PC-3 (cell line): ENCODE measurements around the gene BICDL2. TPM values are rescaled to one million over a fixed set of nuclear protein-coding genes. Genes with fewer than 3 reads are reported as not detected.

Experiments
- ATAC-seq: fragments of 200-7000 bp; cut with Tn5 transposase; 2 replicates; pipeline ENCODE4 v1.9.1; 2020; ENCODE audit warnings: mild to moderate bottlenecking, moderate library complexity
- BruUV-seq: library from RNA; stranded (reverse); fragments of 400-500 nt; replicated peaks from 2 replicates; lab custom pipeline; 2021; lab: Mats Ljungman, UMichigan
- CTCF ChIA-PET: fragments of 300-600 bp; sonication (Branson Sonifier 250); formaldehyde crosslinking; loops from one replicate; lab custom pipeline; 2022; ENCODE audit warnings: antibody characterized with exemption; lab: Charles Lee
- POLR2A ChIA-PET: fragments of 300-600 bp; sonication (Branson Sonifier 250); formaldehyde crosslinking; loops from one replicate; lab custom pipeline; 2022; ENCODE audit warnings: antibody characterized with exemption; ENCODE audit not compliant: unreplicated experiment; lab: Charles Lee
- DNase-seq: peaks from one replicate; pipeline ENCODE4 v3.0.0-alpha.2; 2015
- H2AFZ ChIP-seq: fragments of 300-600 bp; sonication (generic); 2 replicates; pipeline ENCODE4 v1.6.0; 2016; ENCODE audit warnings: antibody characterized with exemption, low read length
- H3F3A ChIP-seq: fragments of 300-600 bp; sonication (generic); one replicate; pipeline ENCODE4 v1.6.0; 2017; ENCODE audit warnings: antibody characterized with exemption, low read length, control low read depth, mild to moderate bottlenecking; ENCODE audit not compliant: unreplicated experiment
- H3K27ac ChIP-seq: fragments of 300-600 bp; sonication (generic); 2 replicates; pipeline ENCODE4 v1.5.1; 2016; ENCODE audit warnings: mild to moderate bottlenecking, low read length
- H3K27me3 ChIP-seq: fragments of 300-600 bp; sonication (generic); 2 replicates; pipeline ENCODE4 v1.6.1; 2016; ENCODE audit warnings: low read length, mixed read lengths
- H3K36me3 ChIP-seq: fragments of 300-600 bp; sonication (generic); 2 replicates; pipeline ENCODE4 v1.6.1; 2016; ENCODE audit warnings: low read depth, mixed run types, low read length, mixed read lengths
- H3K4me1 ChIP-seq: fragments of 300-600 bp; sonication (generic); 2 replicates; pipeline ENCODE4 v1.5.1; 2016; ENCODE audit warnings: low read length; ENCODE audit not compliant: insufficient read depth
- H3K4me2 ChIP-seq: fragments of 300-600 bp; sonication (generic); 2 replicates; pipeline ENCODE4 v1.6.0; 2016; ENCODE audit warnings: low read length
- H3K4me3 ChIP-seq: fragments of 300-600 bp; sonication (generic); 2 replicates; pipeline ENCODE4 v1.5.1; 2016; ENCODE audit warnings: mild to moderate bottlenecking, low read length, mixed read lengths
- H3K79me2 ChIP-seq: fragments of 300-600 bp; sonication (generic); 2 replicates; pipeline ENCODE4 v1.6.1; 2017; ENCODE audit warnings: low read length, mixed read lengths
- H3K9ac ChIP-seq: fragments of 300-600 bp; sonication (generic); 2 replicates; pipeline ENCODE4 v1.6.0; 2016; ENCODE audit warnings: mild to moderate bottlenecking, low read length
- H3K9me2 ChIP-seq: fragments of 300-600 bp; sonication (generic); replicated peaks from 2 replicates; pipeline ENCODE4 v1.6.1; 2016; ENCODE audit warnings: mixed run types, low read length, mixed read lengths
- H3K9me3 ChIP-seq: fragments of 300-600 bp; sonication (generic); 2 replicates; pipeline ENCODE4 v1.6.1; 2016; ENCODE audit warnings: low read length, mixed read lengths
- H4K20me1 ChIP-seq: fragments of 300-600 bp; sonication (generic); 2 replicates; pipeline ENCODE4 v1.6.1; 2016; ENCODE audit warnings: low read length, mixed read lengths
- CTCF ChIP-seq: fragments of 300-600 bp; sonication (generic); conservative IDR thresholded peaks from 2 replicates; pipeline ENCODE4 v1.5.1; 2017; ENCODE audit warnings: antibody characterized with exemption, low read depth, mild to moderate bottlenecking, low read length
- EZH2 ChIP-seq: fragments of 300-600 bp; sonication (generic); IDR thresholded peaks from one replicate; pipeline ENCODE4 v1.6.1; 2017; ENCODE audit warnings: antibody characterized with exemption, mild to moderate bottlenecking, low read length; ENCODE audit not compliant: unreplicated experiment
- EZH2phosphoT487 ChIP-seq: fragments of 300-600 bp; sonication (generic); IDR thresholded peaks from 2 replicates; pipeline ENCODE4 v1.6.1; 2018; ENCODE audit warnings: mild to moderate bottlenecking, antibody characterized with exemption, low read length, borderline replicate concordance
- intact Hi-C: fragments of 100-400 bp; cut with micrococcal nuclease; formaldehyde crosslinking; loops from 2 replicates; pipeline ENCODE4 v1.9.0; 2023
- total RNA-seq: library from RNA; depleted of rRNA; stranded (reverse); fragments of >200 nt; gene quantifications from 2 replicates; pipeline ENCODE4 v1.2.3, GENCODE V29; 2014

Gene BICDL2
- total RNA-seq, 1 experiment from 2014 or later = 16.3 TPM

GRCh38 chr16:3004319-3004718 lies 32.4 kb downstream of the BICDL2 start:
- Histone ChIP-seq H3K27ac (no peak overlapping the region), H3K27me3 (no peaks in the 10 kb centered on the region), H3K36me3 (no peaks in the 10 kb centered on the region), H3K79me2 (0 out of 2 replicates have a peak, but pooled peaks cover 3% of the 10 kb centered on the region), H3K9ac (no peak overlapping the region), H3K9me3 (no peaks in the 10 kb centered on the region), H4K20me1 (no peaks in the 10 kb centered on the region), H3K4me1 (peaks cover 14% of the 10 kb centered on the region), H3K9me2 (no peaks in the 10 kb centered on the region), H3K4me3 (no peak overlapping the region), H3F3A (no peaks in the 10 kb centered on the region), H2AFZ (no peak overlapping the region), H3K4me2 (no peak overlapping the region)
- intact Hi-C loops = loop anchor here (2.0 kb wide), 1 partner anchor 24 kb away; no protein-coding TSS in a partner anchor
- ATAC-seq (peak; percentile 35), DNase-seq (no peak)
- CTCF ChIA-PET = interaction anchor here (0.9 to 1.5 kb wide), 2 partner anchors 24 to 28 kb away, joined by 3 to 14 read pairs; no protein-coding TSS in a partner anchor
- BruUV-seq = no TSS peak
- POLR2A ChIA-PET = interaction anchor here (0.6 to 1.2 kb wide), 2 partner anchors 16 to 1042 kb away, joined by 3 to 5 read pairs; partner anchors contain the start of gene TNFRSF12A
- TF ChIP-seq EZH2phosphoT487 = no peak
- TF ChIP-seq CTCF = no peak
- TF ChIP-seq EZH2 = no peak

GRCh38 chr16:3003582-3004270 lies 33.0 kb downstream of the BICDL2 start:
- peak; percentile 97 for DNase-seq
- H3K79me2 ChIP-seq = 0 out of 2 replicates have a peak, but pooled peaks cover 3% of the 10 kb centered on the region
- peak overlapping the region; percentile 57; the same call in 1 of the 2 replicates for H2AFZ ChIP-seq
- H3K9me3 ChIP-seq = no peaks in the 10 kb centered on the region
- intact Hi-C loops = loop anchor here (2.0 kb wide), 1 partner anchor 25 kb away; no protein-coding TSS in a partner anchor
- no peak overlapping the region for H3K27ac ChIP-seq
- H3K27me3 ChIP-seq = no peaks in the 10 kb centered on the region
- H4K20me1 ChIP-seq = no peaks in the 10 kb centered on the region
- H3K9ac ChIP-seq = no peak overlapping the region
- ATAC-seq = peak; percentile 96
- no peaks in the 10 kb centered on the region for H3F3A ChIP-seq
- TF ChIP-seq EZH2 (no peak), CTCF (peak; percentile 62)
- CTCF ChIA-PET = interaction anchor here (0.9 to 1.5 kb wide), 2 partner anchors 24 to 28 kb away, joined by 3 to 14 read pairs; no protein-coding TSS in a partner anchor
- POLR2A ChIA-PET = interaction anchor here (0.6 to 1.2 kb wide), 3 partner anchors 16 to 1043 kb away, joined by 3 to 10 read pairs (median 5); partner anchors contain the start of gene TNFRSF12A
- peak overlapping the region; percentile 78 for H3K4me2 ChIP-seq
- H3K4me1 ChIP-seq = peaks cover 8% of the 10 kb centered on the region
- BruUV-seq = no TSS peak
- H3K9me2 ChIP-seq = no peaks in the 10 kb centered on the region
- H3K4me3 ChIP-seq = peak overlapping the region; percentile 59
- H3K36me3 ChIP-seq = no peaks in the 10 kb centered on the region

GRCh38 chr16:3001316-3001715 lies 35.4 kb downstream of the BICDL2 start:
- Histone ChIP-seq H2AFZ (no peak overlapping the region), H3K9ac (no peak overlapping the region), H3K27me3 (no peaks in the 10 kb centered on the region), H4K20me1 (no peaks in the 10 kb centered on the region), H3K36me3 (no peaks in the 10 kb centered on the region), H3K9me3 (no peaks in the 10 kb centered on the region), H3K9me2 (no peaks in the 10 kb centered on the region), H3K4me2 (no peak overlapping the region), H3K4me3 (no peak overlapping the region), H3K4me1 (no peaks in the 10 kb centered on the region), H3K79me2 (0 out of 2 replicates have a peak, but pooled peaks cover 3% of the 10 kb centered on the region), H3K27ac (no peak overlapping the region), H3F3A (no peaks in the 10 kb centered on the region)
- no peak for ATAC-seq
- DNase-seq = no peak
- TF ChIP-seq EZH2 (no peak), CTCF (no peak), EZH2phosphoT487 (no peak)
- ChIA-PET POLR2A (no interaction called here), CTCF (no interaction called here)
- intact Hi-C loops = no loop called here
- no TSS peak for BruUV-seq
